HG03103 (cell line): ENCODE data around the gene WNK4.

Source experiments
- ATAC-seq: cut with Tn5 transposase; IDR thresholded peaks from one replicate; pipeline ENCODE4 v1.9.1; 2021; ENCODE audit warnings: low read depth; ENCODE audit not compliant: unreplicated experiment

The WNK4 gene

GRCh38 chr17:42795465-42795864 lies 15.1 kb downstream of the WNK4 start:
- no peak for ATAC-seq

- ATAC-seq: no peak
Observed at GRCh38 chr17:42796066-42796758, 15.8 kb downstream of the WNK4 start.

- no peak for ATAC-seq
Observed at GRCh38 chr17:42797067-42798007, 16.9 kb downstream of the WNK4 start.

- no peak for ATAC-seq
Observed at GRCh38 chr17:42798011-42798382, 17.6 kb downstream of the WNK4 start.

GRCh38 chr17:42798383-42799380 lies 18.3 kb downstream of the WNK4 start, which contains the start of the genes CNTD1 and COA3:
TSS of gene CNTD1 (plus strand) at chr17:42798861. CDS start at chr17:42799068, 207 bp downstream.
TSS of gene COA3 (minus strand) at chr17:42798704. CDS start at chr17:42798681, 23 bp downstream.
- no peak for ATAC-seq

GRCh38 chr17:42803074-42803883 lies 22.9 kb downstream of the WNK4 start:
- ATAC-seq: no peak

- no peak for ATAC-seq
Observed at GRCh38 chr17:42804918-42805367, 24.5 kb downstream of the WNK4 start.

- ATAC-seq: no peak
Observed at GRCh38 chr17:42806249-42806648, 25.8 kb downstream of the WNK4 start.

- no peak for ATAC-seq
Observed at GRCh38 chr17:42809250-42809649, 28.8 kb downstream of the WNK4 start.

- no peak for ATAC-seq
Observed at GRCh38 chr17:42814633-42815399, 34.4 kb downstream of the WNK4 start.

GRCh38 chr17:42817866-42818265 lies 37.5 kb downstream of the WNK4 start:
- ATAC-seq: no peak

- no peak for ATAC-seq
Observed at GRCh38 chr17:42818379-42818778, 38.0 kb downstream of the WNK4 start.

- ATAC-seq: no peak
Observed at GRCh38 chr17:42819939-42820535, 39.6 kb downstream of the WNK4 start.

GRCh38 chr17:42821176-42821575 lies 40.8 kb downstream of the WNK4 start:
- no peak for ATAC-seq

- no peak for ATAC-seq
Observed at GRCh38 chr17:42827472-42827871, 47.1 kb downstream of the WNK4 start.

- no peak for ATAC-seq
Observed at GRCh38 chr17:42830971-42831370, 50.6 kb downstream of the WNK4 start.

- ATAC-seq: no peak
Observed at GRCh38 chr17:42832213-42832933, 52.0 kb downstream of the WNK4 start.
